HFFc6 (cell line): ENCODE measurements around the gene AATF. TPM values are rescaled to one million over a fixed set of nuclear protein-coding genes. Genes with fewer than 3 reads are reported as not detected.

ENCODE experiments used
- DNase-seq: peaks from one replicate; pipeline ENCODE4 v3.0.0-alpha.2; 2018
- H3K27ac Mint-ChIP-seq: 2 replicates; pipeline ENCODE4 v1.8.0; 2020; ENCODE audit warnings: mild to moderate bottlenecking, mixed read lengths
- H3K27me3 Mint-ChIP-seq: 2 replicates; pipeline ENCODE4 v1.8.0; 2021; ENCODE audit warnings: mild to moderate bottlenecking, moderate library complexity, mixed read lengths; ENCODE audit not compliant: insufficient read depth
- H3K36me3 Mint-ChIP-seq: 2 replicates; pipeline ENCODE4 v1.8.0; 2021; ENCODE audit warnings: low read depth, mixed read lengths
- H3K4me1 Mint-ChIP-seq: 2 replicates; pipeline ENCODE4 v1.8.0; 2020; ENCODE audit warnings: low read depth, mixed read lengths
- H3K4me3 Mint-ChIP-seq: 2 replicates; pipeline ENCODE4 v1.8.0; 2020; ENCODE audit warnings: mild to moderate bottlenecking, moderate library complexity, mixed read lengths
- H3K9me3 Mint-ChIP-seq: 2 replicates; pipeline ENCODE4 v1.8.0; 2020; ENCODE audit warnings: mild to moderate bottlenecking, mixed read lengths
- total RNA-seq, 6 experiments: library from RNA; stranded (reverse); fragmentation: NEBNext Ultra II Directional; extraction: Animal tissue kit (Norgen Biotek cat#: 25700); gene quantifications; 2 replicates in 1 of 6; 3 replicates in 5 of 6; pipeline ENCODE4 v1.2.3, GENCODE V29; 2021
- TF ChIP-seq, protein P1 (sequence below): fragments of 200-600 bp; sonication (generic); IDR thresholded peaks from 2 replicates; pipeline ENCODE4 v1.5.0; 2021; ENCODE audit warnings: antibody characterized with exemption, mild to moderate bottlenecking

The AATF gene
- total RNA-seq, 6 experiments from 2014 or later = 45.1 to 57.1 (median 52.7) TPM

GRCh38 chr17:36950027-36950426, 1.3 kb downstream of the AATF start:
- TF ChIP-seq, protein P1, sequence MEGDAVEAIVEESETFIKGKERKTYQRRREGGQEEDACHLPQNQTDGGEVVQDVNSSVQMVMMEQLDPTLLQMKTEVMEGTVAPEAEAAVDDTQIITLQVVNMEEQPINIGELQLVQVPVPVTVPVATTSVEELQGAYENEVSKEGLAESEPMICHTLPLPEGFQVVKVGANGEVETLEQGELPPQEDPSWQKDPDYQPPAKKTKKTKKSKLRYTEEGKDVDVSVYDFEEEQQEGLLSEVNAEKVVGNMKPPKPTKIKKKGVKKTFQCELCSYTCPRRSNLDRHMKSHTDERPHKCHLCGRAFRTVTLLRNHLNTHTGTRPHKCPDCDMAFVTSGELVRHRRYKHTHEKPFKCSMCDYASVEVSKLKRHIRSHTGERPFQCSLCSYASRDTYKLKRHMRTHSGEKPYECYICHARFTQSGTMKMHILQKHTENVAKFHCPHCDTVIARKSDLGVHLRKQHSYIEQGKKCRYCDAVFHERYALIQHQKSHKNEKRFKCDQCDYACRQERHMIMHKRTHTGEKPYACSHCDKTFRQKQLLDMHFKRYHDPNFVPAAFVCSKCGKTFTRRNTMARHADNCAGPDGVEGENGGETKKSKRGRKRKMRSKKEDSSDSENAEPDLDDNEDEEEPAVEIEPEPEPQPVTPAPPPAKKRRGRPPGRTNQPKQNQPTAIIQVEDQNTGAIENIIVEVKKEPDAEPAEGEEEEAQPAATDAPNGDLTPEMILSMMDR = no peak
- peaks cover 27% of the 10 kb centered on the region for H3K27me3 Mint-ChIP-seq
- H3K4me3 Mint-ChIP-seq = peak overlapping the region; percentile 93
- no peaks in the 10 kb centered on the region for H3K9me3 Mint-ChIP-seq
- H3K4me1 Mint-ChIP-seq = peaks cover 34% of the 10 kb centered on the region
- H3K36me3 Mint-ChIP-seq = peaks cover 37% of the 10 kb centered on the region
- DNase-seq = no peak
- H3K27ac Mint-ChIP-seq = peak overlapping the region; percentile 93

GRCh38 chr17:36951084-36951789, 2.5 kb downstream of the AATF start:
- peaks cover 34% of the 10 kb centered on the region for H3K4me1 Mint-ChIP-seq
- TF ChIP-seq, protein P1 = no peak
- H3K9me3 Mint-ChIP-seq = no peaks in the 10 kb centered on the region
- no peak overlapping the region for H3K27ac Mint-ChIP-seq
- peak overlapping the region; percentile 41; the same call in 1 of the 2 replicates for H3K4me3 Mint-ChIP-seq
- DNase-seq = no peak
- peaks cover 44% of the 10 kb centered on the region for H3K36me3 Mint-ChIP-seq
- H3K27me3 Mint-ChIP-seq = peaks cover 19% of the 10 kb centered on the region

DNA sequence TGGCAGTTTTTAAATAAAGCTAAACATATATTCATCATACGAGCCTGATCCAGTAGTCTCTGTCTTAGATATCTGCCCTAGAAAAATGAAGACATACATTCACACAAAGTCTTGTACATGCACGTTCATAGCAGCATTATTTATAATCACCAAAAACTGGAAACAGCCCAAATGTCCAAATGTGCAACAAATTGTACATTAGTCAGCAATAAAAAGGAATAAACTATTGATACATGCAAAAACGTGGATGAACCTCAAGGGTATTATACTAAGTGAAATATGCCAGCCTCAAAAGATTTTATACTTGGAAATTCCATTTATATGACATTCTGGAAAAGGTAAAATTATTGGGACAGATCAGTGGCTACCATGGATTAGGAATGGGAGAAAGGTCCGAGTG, 22.8 kb downstream of the AATF start:
- Mint-ChIP-seq H3K36me3 (peaks cover 17% of the 10 kb centered on the region), H3K4me1 (peaks cover 26% of the 10 kb centered on the region), H3K4me3 (no peak overlapping the region), H3K27ac (no peak overlapping the region), H3K9me3 (no peaks in the 10 kb centered on the region), H3K27me3 (no peaks in the 10 kb centered on the region)
- TF ChIP-seq, protein P1 = no peak
- DNase-seq = no peak

GRCh38 chr17:36972186-36972700, 23.5 kb downstream of the AATF start:
- H3K27me3 Mint-ChIP-seq = no peaks in the 10 kb centered on the region
- no peak for DNase-seq
- H3K4me1 Mint-ChIP-seq = peaks cover 25% of the 10 kb centered on the region
- H3K27ac Mint-ChIP-seq = no peak overlapping the region
- H3K4me3 Mint-ChIP-seq = no peak overlapping the region
- H3K36me3 Mint-ChIP-seq = peaks cover 17% of the 10 kb centered on the region
- TF ChIP-seq, protein P1 = no peak
- no peaks in the 10 kb centered on the region for H3K9me3 Mint-ChIP-seq

DNA sequence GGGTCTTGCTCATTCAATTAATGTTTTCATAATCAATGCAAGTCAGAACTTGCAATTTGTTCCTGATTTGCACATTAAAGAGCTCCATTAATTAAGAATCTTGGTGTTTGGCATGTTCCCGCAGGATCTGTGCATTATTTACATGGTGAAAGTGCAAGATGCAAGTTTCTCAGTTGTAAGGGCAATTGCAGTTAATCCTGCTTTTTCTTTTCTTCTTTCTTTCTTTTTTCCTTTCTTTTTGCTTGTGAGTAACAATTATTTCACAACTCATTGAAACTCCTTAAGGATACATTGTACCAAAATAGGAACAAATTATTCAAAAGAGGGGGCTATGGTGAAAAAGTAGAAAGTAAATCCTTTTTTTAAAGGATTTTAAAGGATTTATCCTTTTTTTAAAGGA, 24.2 kb downstream of the AATF start:
- peaks cover 17% of the 10 kb centered on the region for H3K36me3 Mint-ChIP-seq
- TF ChIP-seq, protein P1 = no peak
- no peak overlapping the region for H3K4me3 Mint-ChIP-seq
- peaks cover 22% of the 10 kb centered on the region for H3K4me1 Mint-ChIP-seq
- no peaks in the 10 kb centered on the region for H3K9me3 Mint-ChIP-seq
- H3K27ac Mint-ChIP-seq = no peak overlapping the region
- DNase-seq = no peak
- H3K27me3 Mint-ChIP-seq = no peaks in the 10 kb centered on the region
